Endodermal cell (in vitro differentiated cells): Measurements from ENCODE around the gene GRIA3. TPM values are rescaled to one million over a fixed set of nuclear protein-coding genes. Genes with fewer than 3 reads are reported as not detected.

Source experiments
- DNase-seq: peaks from one replicate; pipeline ENCODE4 v3.0.0-alpha.2; 2017
- H3K27ac ChIP-seq: 2 replicates; pipeline ENCODE4 v1.5.1; 2013; ENCODE audit warnings: mild to moderate bottlenecking, low read depth, low read length, moderate library complexity
- H3K27me3 ChIP-seq: 2 replicates; pipeline ENCODE4 v1.6.1; 2013; ENCODE audit warnings: mild to moderate bottlenecking, low read length, moderate library complexity; ENCODE audit not compliant: insufficient read depth, control insufficient read depth, poor library complexity, severe bottlenecking
- H3K36me3 ChIP-seq: 2 replicates; pipeline ENCODE4 v1.7.0; 2013; ENCODE audit warnings: mild to moderate bottlenecking, low read length, moderate library complexity; ENCODE audit not compliant: control insufficient read depth, insufficient read depth
- H3K4me1 ChIP-seq: one replicate; pipeline ENCODE4 v1.7.0; 2013; ENCODE audit warnings: low read length; ENCODE audit not compliant: control insufficient read depth, insufficient read depth
- H3K4me3 ChIP-seq: 2 replicates; pipeline ENCODE4 v1.5.1; 2013; ENCODE audit warnings: mild to moderate bottlenecking, low read length, moderate library complexity
- H3K9ac ChIP-seq: 2 replicates; pipeline ENCODE4 v1.6.1; 2013; ENCODE audit warnings: mild to moderate bottlenecking, low read length, moderate library complexity; ENCODE audit not compliant: poor library complexity, severe bottlenecking; ENCODE audit errors: extremely low read depth
- H3K9me3 ChIP-seq: 2 replicates; pipeline ENCODE4 v1.6.1; 2013; ENCODE audit warnings: mild to moderate bottlenecking, low read length, moderate library complexity; ENCODE audit not compliant: control insufficient read depth
- H3K27ac Mint-ChIP-seq: 2 replicates; pipeline ENCODE4 v1.8.0; 2020; ENCODE audit warnings: mixed read lengths
- H3K27me3 Mint-ChIP-seq: 2 replicates; pipeline ENCODE4 v1.8.0; 2021; ENCODE audit warnings: mild to moderate bottlenecking, mixed read lengths; ENCODE audit not compliant: insufficient read depth
- H3K36me3 Mint-ChIP-seq: 2 replicates; pipeline ENCODE4 v1.8.0; 2020; ENCODE audit warnings: low read depth, mixed read lengths
- H3K4me1 Mint-ChIP-seq: 2 replicates; pipeline ENCODE4 v1.8.0; 2020; ENCODE audit warnings: mixed read lengths
- H3K4me3 Mint-ChIP-seq: 2 replicates; pipeline ENCODE4 v1.8.0; 2020; ENCODE audit warnings: mild to moderate bottlenecking, moderate library complexity, mixed read lengths
- H3K9me3 Mint-ChIP-seq: 2 replicates; pipeline ENCODE4 v1.8.0; 2020; ENCODE audit warnings: mild to moderate bottlenecking, mixed read lengths
- WGBS, 2 experiments: methylation state at CpG; one replicate each; pipeline versions ENCODE4 v1.1.5 to v1.1.7; 2013; ENCODE audit warnings: missing lambda C conversion rate in 2 of 2, mixed read lengths in 1 of 2; ENCODE audit not compliant: insufficient coverage in 1 of 2, insufficient read length in 1 of 2; 5-methylcytosine and 5-hydroxymethylcytosine counted together
- long read RNA-seq, 4 experiments: library from polyadenylated mRNA in 2 of 4; library from RNA in 1 of 4; library from capped mRNA in 1 of 4; stranded (forward) in 3 of 4; unstranded in 1 of 4; transcript quantifications; one replicate each; pipeline ENCODE4 v2.0.0, GENCODE V29; 2020 to 2021; ENCODE audit warnings: inconsistent platforms in 1 of 4
- polyA plus RNA-seq, 2 experiments: library from polyadenylated mRNA; stranded (reverse); fragments of 50-300 nt; gene quantifications; one replicate each; pipeline ENCODE4 v1.2.3, GENCODE V29; 2013
- total RNA-seq, 2 donors: library from RNA; stranded (reverse); fragmentation: NEBNext Ultra II Directional in 1 of 2; extraction: Animal tissue kit (Norgen Biotek cat#: 25700) in 1 of 2; gene quantifications; 2 replicates in 1 of 2; 3 replicates in 1 of 2; pipeline ENCODE4 v1.2.1, GENCODE V29; 2021
- TF ChIP-seq, protein P1 (sequence below): fragments of 200-600 bp; sonication (generic); conservative IDR thresholded peaks from 2 replicates; pipeline ENCODE4 v1.5.0; 2021; ENCODE audit warnings: antibody characterized with exemption, mild to moderate bottlenecking

GRIA3 gene
- 10 to 100 TPM in 1 of 2 donors, 1 to 10 TPM in 1; 5.7 to 12.2 TPM for total RNA-seq
- 5.4 TPM for polyA plus RNA-seq (2013, experiment 1 of 2)
- polyA plus RNA-seq (2013, experiment 2 of 2): 4.3 TPM
- long read RNA-seq, experiment 1, partial matches to known transcripts: 6 of 9 reads
- long read RNA-seq, experiment 1, other reads (novel, unspliced or antisense): 2 of 9 reads
- long read RNA-seq, experiment 2, partial matches to known transcripts: 1 of 4 reads
- long read RNA-seq, experiment 2, other reads (novel, unspliced or antisense): 3 of 4 reads
- long read RNA-seq, experiment 3, partial matches to known transcripts: 2 of 9 reads
- long read RNA-seq, experiment 3, other reads (novel, unspliced or antisense): 6 of 9 reads
- long read RNA-seq, experiment 4, partial matches to known transcripts: 6 of 9 reads
- long read RNA-seq, experiment 4, other reads (novel, unspliced or antisense): 2 of 9 reads

- Mint-ChIP-seq H3K9me3 (peaks cover 53% of the 10 kb centered on the region), H3K4me3 (peak within 1 kb of the TSS; percentile 66), H3K4me1 (peaks cover 9% of the 10 kb centered on the region), H3K27me3 (peaks cover 48% of the 10 kb centered on the region), H3K36me3 (no peaks in the 10 kb centered on the region), H3K27ac (no peak within 1 kb of the TSS)
- H3K4me3 ChIP-seq: peak within 1 kb of the TSS; percentile 77
- H3K27me3 ChIP-seq: peaks cover 56% of the 10 kb centered on the region
- no peak within 1 kb of the TSS for H3K9ac ChIP-seq
- H3K9me3 ChIP-seq: no peaks in the 10 kb centered on the region
- DNase-seq: peak; percentile 61
- no peaks in the 10 kb centered on the region for H3K4me1 ChIP-seq
- no peak within 1 kb of the TSS for H3K27ac ChIP-seq
- H3K36me3 ChIP-seq: no peaks in the 10 kb centered on the region
- TF ChIP-seq, protein P1, sequence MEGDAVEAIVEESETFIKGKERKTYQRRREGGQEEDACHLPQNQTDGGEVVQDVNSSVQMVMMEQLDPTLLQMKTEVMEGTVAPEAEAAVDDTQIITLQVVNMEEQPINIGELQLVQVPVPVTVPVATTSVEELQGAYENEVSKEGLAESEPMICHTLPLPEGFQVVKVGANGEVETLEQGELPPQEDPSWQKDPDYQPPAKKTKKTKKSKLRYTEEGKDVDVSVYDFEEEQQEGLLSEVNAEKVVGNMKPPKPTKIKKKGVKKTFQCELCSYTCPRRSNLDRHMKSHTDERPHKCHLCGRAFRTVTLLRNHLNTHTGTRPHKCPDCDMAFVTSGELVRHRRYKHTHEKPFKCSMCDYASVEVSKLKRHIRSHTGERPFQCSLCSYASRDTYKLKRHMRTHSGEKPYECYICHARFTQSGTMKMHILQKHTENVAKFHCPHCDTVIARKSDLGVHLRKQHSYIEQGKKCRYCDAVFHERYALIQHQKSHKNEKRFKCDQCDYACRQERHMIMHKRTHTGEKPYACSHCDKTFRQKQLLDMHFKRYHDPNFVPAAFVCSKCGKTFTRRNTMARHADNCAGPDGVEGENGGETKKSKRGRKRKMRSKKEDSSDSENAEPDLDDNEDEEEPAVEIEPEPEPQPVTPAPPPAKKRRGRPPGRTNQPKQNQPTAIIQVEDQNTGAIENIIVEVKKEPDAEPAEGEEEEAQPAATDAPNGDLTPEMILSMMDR: no peak
- 0% methylated on average over 30 of the region's 33 CpGs; no CpG with 5 or more reads in 1 of the 2 experiments for WGBS, 2 experiments
Measured at GRCh38 chrX:123184219-123184865, at the start of gene GRIA3. GRIA3 (plus strand) TSS chrX:123184278; CDS start chrX:123184536, 258 bp downstream.

DNA sequence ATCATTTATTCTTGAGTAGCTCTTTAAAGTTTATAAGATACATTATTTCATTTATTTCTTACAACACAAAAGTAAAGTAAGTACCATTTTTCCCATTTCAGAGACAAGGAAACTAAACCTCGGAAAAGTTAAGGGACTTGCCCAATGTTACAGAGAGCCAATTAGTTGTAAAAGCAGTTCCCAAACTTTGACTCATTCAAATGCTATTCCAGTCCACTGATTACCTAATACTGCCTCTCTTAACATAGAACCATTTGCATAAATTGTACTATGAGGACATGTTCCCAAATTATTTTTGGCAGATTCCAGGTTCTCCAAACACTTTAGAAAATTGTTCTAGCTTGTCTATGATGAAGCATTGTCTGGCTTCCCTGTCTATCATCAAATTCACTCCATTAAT lies 45.6 kb upstream of the GRIA3 start:
- H3K9ac ChIP-seq: no peak overlapping the region
- H3K4me3 ChIP-seq: no peak overlapping the region
- H3K27me3 ChIP-seq: no peaks in the 10 kb centered on the region
- TF ChIP-seq, protein P1: no peak
- Mint-ChIP-seq H3K36me3 (no peaks in the 10 kb centered on the region), H3K27ac (no peak overlapping the region), H3K9me3 (peaks cover 23% of the 10 kb centered on the region), H3K27me3 (no peaks in the 10 kb centered on the region), H3K4me1 (peaks cover 7% of the 10 kb centered on the region), H3K4me3 (no peak overlapping the region)
- no peak overlapping the region for H3K27ac ChIP-seq
- no peaks in the 10 kb centered on the region for H3K4me1 ChIP-seq
- no peak for DNase-seq
- 82% methylated on average over 1 of the region's 1 CpG; no CpG with 5 or more reads in 1 of the 2 experiments for WGBS, 2 experiments
- no peaks in the 10 kb centered on the region for H3K36me3 ChIP-seq
- H3K9me3 ChIP-seq: no peaks in the 10 kb centered on the region

GRCh38 chrX:123140454-123140853 lies 43.6 kb upstream of the GRIA3 start:
- Mint-ChIP-seq H3K27me3 (no peaks in the 10 kb centered on the region), H3K27ac (no peak overlapping the region), H3K9me3 (peaks cover 14% of the 10 kb centered on the region), H3K4me3 (no peak overlapping the region), H3K36me3 (no peaks in the 10 kb centered on the region), H3K4me1 (peaks cover 7% of the 10 kb centered on the region)
- Histone ChIP-seq H3K27ac (no peak overlapping the region), H3K4me1 (no peaks in the 10 kb centered on the region), H3K36me3 (no peaks in the 10 kb centered on the region), H3K9me3 (no peaks in the 10 kb centered on the region), H3K9ac (no peak overlapping the region), H3K4me3 (no peak overlapping the region), H3K27me3 (no peaks in the 10 kb centered on the region)
- TF ChIP-seq, protein P1: no peak
- no peak for DNase-seq
- 100% methylated on average over 3 of the region's 5 CpGs; no CpG with 5 or more reads in 1 of the 2 experiments for WGBS, 2 experiments
